ENCODE measurements around the gene MAFB. TPM values are rescaled to one million over a fixed set of nuclear protein-coding genes. Genes with fewer than 3 reads are reported as not detected.

The MAFB gene
- total RNA-seq, 1 experiment from 2014 or later, result 0.22 TPM

DNA sequence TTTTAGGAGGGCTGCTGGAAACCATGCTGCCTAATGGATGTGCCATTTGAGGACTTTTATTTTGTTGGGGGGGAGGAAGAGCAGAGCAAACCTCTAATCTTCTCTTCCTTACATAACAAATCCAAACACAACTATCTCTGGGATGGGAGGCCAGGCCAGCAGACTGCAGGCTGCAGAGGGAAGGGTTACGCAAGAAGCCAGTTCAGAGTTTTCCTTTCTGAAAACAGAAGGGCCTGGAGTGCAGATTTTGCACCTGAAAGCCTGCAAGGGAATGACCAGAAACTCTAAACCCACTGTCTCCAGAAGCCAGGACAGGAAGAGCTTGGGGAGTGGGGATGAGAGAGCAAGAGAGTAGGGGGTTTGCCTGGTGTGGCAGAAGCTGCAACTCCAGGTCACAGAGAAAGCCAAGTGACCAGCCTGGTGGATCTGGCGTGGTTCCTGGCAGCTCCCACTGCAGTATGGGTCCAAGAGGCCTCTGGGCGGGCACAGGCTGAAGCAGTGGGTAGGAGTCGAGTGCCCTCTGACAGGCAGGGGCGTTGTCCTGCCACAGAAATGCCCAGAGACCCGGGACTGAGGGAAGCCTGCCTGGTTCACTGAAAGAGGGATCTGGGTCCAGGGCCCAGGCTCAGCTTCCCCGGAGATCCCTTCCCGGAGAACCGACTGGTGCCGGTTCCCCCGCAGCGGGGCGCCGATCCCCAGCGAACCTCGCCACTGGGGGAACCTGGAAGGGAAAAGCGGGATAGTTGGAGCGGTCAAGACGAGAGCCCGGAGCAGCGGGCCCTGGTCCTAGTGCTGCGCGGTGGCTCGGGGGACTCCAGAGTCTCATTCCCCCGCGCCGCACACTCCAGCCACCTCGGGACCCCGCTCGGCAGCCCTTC lies 6.7 kb downstream of the MAFB start:
- ChIA-PET POLR2A (no interaction called here), RAD21 (ENCODE audit: low non-redundant PET in 1 of 2, low total read pairs in 2 of 2, uncharacterized antibody in 2 of 2, unreplicated experiment in 2 of 2) (no interaction called here), CTCF (no interaction called here)
- H3K4me1 ChIP-seq (ENCODE audit: control insufficient read depth in 1 of 2, insufficient read depth in 2 of 2, low read length in 2 of 2), result no peaks in the 10 kb centered on the region
- H3K36me3 ChIP-seq (ENCODE audit: control insufficient read depth in 1 of 2, insufficient read depth in 2 of 2, low read length in 2 of 2), result no peaks in the 10 kb centered on the region
- no peak for ATAC-seq
- H3K9me3 ChIP-seq (ENCODE audit: control insufficient read depth in 1 of 2, insufficient read depth in 1 of 2, low read depth in 1 of 2, low read length in 2 of 2), result no peaks in the 10 kb centered on the region
- H3K4me2 ChIP-seq (ENCODE audit: low read length), result no peak overlapping the region
- no peak for TF ChIP-seq ELF1 (IDR thresholded peaks at IDR 0.05; ENCODE audit: borderline replicate concordance, low read depth)
- TF ChIP-seq, protein P1, sequence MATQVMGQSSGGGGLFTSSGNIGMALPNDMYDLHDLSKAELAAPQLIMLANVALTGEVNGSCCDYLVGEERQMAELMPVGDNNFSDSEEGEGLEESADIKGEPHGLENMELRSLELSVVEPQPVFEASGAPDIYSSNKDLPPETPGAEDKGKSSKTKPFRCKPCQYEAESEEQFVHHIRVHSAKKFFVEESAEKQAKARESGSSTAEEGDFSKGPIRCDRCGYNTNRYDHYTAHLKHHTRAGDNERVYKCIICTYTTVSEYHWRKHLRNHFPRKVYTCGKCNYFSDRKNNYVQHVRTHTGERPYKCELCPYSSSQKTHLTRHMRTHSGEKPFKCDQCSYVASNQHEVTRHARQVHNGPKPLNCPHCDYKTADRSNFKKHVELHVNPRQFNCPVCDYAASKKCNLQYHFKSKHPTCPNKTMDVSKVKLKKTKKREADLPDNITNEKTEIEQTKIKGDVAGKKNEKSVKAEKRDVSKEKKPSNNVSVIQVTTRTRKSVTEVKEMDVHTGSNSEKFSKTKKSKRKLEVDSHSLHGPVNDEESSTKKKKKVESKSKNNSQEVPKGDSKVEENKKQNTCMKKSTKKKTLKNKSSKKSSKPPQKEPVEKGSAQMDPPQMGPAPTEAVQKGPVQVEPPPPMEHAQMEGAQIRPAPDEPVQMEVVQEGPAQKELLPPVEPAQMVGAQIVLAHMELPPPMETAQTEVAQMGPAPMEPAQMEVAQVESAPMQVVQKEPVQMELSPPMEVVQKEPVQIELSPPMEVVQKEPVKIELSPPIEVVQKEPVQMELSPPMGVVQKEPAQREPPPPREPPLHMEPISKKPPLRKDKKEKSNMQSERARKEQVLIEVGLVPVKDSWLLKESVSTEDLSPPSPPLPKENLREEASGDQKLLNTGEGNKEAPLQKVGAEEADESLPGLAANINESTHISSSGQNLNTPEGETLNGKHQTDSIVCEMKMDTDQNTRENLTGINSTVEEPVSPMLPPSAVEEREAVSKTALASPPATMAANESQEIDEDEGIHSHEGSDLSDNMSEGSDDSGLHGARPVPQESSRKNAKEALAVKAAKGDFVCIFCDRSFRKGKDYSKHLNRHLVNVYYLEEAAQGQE (IDR thresholded peaks at IDR 0.05; ENCODE audit: low read depth), result no peak
- TF ChIP-seq EZH2phosphoT487 (IDR thresholded peaks at IDR 0.05; ENCODE audit: borderline replicate concordance), result no peak
- no peak for TF ChIP-seq FOSL1 (IDR thresholded peaks at IDR 0.05; ENCODE audit: low read depth)
- TF ChIP-seq SRF (IDR thresholded peaks at IDR 0.05; ENCODE audit: low read depth), result no peak
- TF ChIP-seq SP1 (IDR thresholded peaks at IDR 0.05; ENCODE audit: low read depth), result no peak
- no peak for TF ChIP-seq EGR1 (IDR thresholded peaks at IDR 0.05; ENCODE audit: low read depth)
- TF ChIP-seq CEBPB (IDR thresholded peaks at IDR 0.05; ENCODE audit: low read depth), result no peak
- TF ChIP-seq ZNF274 (IDR thresholded peaks at IDR 0.05; ENCODE audit: low read depth, low read length), result no peak
- no peak for TF ChIP-seq POLR2AphosphoS5 (IDR thresholded peaks at IDR 0.05; ENCODE audit: low read depth, low read length)
- no peak for TF ChIP-seq ZFX (IDR thresholded peaks at IDR 0.05)
- no peak for TF ChIP-seq SIN3A (IDR thresholded peaks at IDR 0.05; ENCODE audit: low read depth)
- TF ChIP-seq, protein P2, sequence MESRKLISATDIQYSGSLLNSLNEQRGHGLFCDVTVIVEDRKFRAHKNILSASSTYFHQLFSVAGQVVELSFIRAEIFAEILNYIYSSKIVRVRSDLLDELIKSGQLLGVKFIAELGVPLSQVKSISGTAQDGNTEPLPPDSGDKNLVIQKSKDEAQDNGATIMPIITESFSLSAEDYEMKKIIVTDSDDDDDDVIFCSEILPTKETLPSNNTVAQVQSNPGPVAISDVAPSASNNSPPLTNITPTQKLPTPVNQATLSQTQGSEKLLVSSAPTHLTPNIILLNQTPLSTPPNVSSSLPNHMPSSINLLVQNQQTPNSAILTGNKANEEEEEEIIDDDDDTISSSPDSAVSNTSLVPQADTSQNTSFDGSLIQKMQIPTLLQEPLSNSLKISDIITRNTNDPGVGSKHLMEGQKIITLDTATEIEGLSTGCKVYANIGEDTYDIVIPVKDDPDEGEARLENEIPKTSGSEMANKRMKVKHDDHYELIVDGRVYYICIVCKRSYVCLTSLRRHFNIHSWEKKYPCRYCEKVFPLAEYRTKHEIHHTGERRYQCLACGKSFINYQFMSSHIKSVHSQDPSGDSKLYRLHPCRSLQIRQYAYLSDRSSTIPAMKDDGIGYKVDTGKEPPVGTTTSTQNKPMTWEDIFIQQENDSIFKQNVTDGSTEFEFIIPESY (IDR thresholded peaks at IDR 0.05; ENCODE audit: extremely low read depth, insufficient replicate concordance, low read length), result no peak
- TF ChIP-seq, protein P3, sequence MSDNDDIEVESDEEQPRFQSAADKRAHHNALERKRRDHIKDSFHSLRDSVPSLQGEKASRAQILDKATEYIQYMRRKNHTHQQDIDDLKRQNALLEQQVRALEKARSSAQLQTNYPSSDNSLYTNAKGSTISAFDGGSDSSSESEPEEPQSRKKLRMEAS (IDR thresholded peaks at IDR 0.05), result no peak
- TF ChIP-seq CBX3 (IDR thresholded peaks at IDR 0.05; ENCODE audit: low read depth), result no peak
- TF ChIP-seq, protein P4, sequence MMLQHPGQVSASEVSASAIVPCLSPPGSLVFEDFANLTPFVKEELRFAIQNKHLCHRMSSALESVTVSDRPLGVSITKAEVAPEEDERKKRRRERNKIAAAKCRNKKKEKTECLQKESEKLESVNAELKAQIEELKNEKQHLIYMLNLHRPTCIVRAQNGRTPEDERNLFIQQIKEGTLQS (IDR thresholded peaks at IDR 0.05), result no peak
- TF ChIP-seq, protein P5, sequence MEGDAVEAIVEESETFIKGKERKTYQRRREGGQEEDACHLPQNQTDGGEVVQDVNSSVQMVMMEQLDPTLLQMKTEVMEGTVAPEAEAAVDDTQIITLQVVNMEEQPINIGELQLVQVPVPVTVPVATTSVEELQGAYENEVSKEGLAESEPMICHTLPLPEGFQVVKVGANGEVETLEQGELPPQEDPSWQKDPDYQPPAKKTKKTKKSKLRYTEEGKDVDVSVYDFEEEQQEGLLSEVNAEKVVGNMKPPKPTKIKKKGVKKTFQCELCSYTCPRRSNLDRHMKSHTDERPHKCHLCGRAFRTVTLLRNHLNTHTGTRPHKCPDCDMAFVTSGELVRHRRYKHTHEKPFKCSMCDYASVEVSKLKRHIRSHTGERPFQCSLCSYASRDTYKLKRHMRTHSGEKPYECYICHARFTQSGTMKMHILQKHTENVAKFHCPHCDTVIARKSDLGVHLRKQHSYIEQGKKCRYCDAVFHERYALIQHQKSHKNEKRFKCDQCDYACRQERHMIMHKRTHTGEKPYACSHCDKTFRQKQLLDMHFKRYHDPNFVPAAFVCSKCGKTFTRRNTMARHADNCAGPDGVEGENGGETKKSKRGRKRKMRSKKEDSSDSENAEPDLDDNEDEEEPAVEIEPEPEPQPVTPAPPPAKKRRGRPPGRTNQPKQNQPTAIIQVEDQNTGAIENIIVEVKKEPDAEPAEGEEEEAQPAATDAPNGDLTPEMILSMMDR (IDR thresholded peaks at IDR 0.05 in 2 of 3, conservative IDR thresholded peaks at IDR 0.05 in 1 of 3; ENCODE audit: borderline replicate concordance in 1 of 3, insufficient read depth in 1 of 3, low read depth in 2 of 3, low read length in 2 of 3), result no peak
- no peak overlapping the region for H2AFZ ChIP-seq (ENCODE audit: low read depth, low read length, poor library complexity, severe bottlenecking)
- H4K20me1 ChIP-seq (ENCODE audit: insufficient read depth), result no peaks in the 10 kb centered on the region
- intact Hi-C loops (cut with micrococcal nuclease), result no loop called here
- no peak overlapping the region for H3K27ac ChIP-seq (ENCODE audit: low read depth, low read length)
- H3K9me2 ChIP-seq (ENCODE audit: insufficient read depth), result no peaks in the 10 kb centered on the region
- H3K27me3 ChIP-seq (ENCODE audit: insufficient read depth, low read length), result peaks cover 61% of the 10 kb centered on the region
- no peak overlapping the region for H3K9ac ChIP-seq (ENCODE audit: low read length)
- no peak for DNase-seq (ENCODE audit: low read depth, low spot score)
- no peak overlapping the region for H3K4me3 ChIP-seq (replicated peaks in 1 of 2; ENCODE audit: low read depth in 1 of 2, low read length in 2 of 2)
- no TSS peak for BruUV-seq (replicated peaks)
- H3K79me2 ChIP-seq (ENCODE audit: insufficient read depth, low read length), result no peaks in the 10 kb centered on the region
